Hematopoietic multipotent progenitor cell treated with erythropoietin and hydrocortisone succinate and interleukin-3 and kit ligand, for 8 days (in vitro differentiated cells): ENCODE measurements around the gene CENPU.

Experiments
- DNase-seq: peaks from one replicate; pipeline ENCODE4 v3.0.0-alpha.2; 2015

CENPU gene

GRCh38 chr4:184702114-184702513, 31.8 kb downstream of the CENPU start:
- DNase-seq: no peak

GRCh38 chr4:184699941-184700340, 34.0 kb downstream of the CENPU start:
- DNase-seq: no peak

GRCh38 chr4:184697956-184698355, 35.9 kb downstream of the CENPU start:
- no peak for DNase-seq

GRCh38 chr4:184695178-184695896, 38.6 kb downstream of the CENPU start:
- no peak for DNase-seq

GRCh38 chr4:184694412-184694956, 39.4 kb downstream of the CENPU start:
- DNase-seq: no peak

- no peak for DNase-seq
Measured at GRCh38 chr4:184693056-184693455, 40.8 kb downstream of the CENPU start.

GRCh38 chr4:184689681-184690080, 44.2 kb downstream of the CENPU start:
- DNase-seq: no peak

GRCh38 chr4:184688447-184688846, 45.4 kb downstream of the CENPU start:
- DNase-seq: no peak

- DNase-seq: no peak
Measured at GRCh38 chr4:184688005-184688404, 45.9 kb downstream of the CENPU start.

- DNase-seq: peak; percentile 100
Measured at GRCh38 chr4:184684491-184685189, 49.3 kb downstream of the CENPU start.

- no peak for DNase-seq
Measured at GRCh38 chr4:184681916-184682315, 52.0 kb downstream of the CENPU start.

- no peak for DNase-seq
Measured at GRCh38 chr4:184680698-184681097, 53.2 kb downstream of the CENPU start.

GRCh38 chr4:184675821-184676492, 57.9 kb downstream of the CENPU start:
- peak; percentile 64 for DNase-seq

GRCh38 chr4:184675018-184675417, 58.9 kb downstream of the CENPU start:
- no peak for DNase-seq

- no peak for DNase-seq
Measured at GRCh38 chr4:184674011-184674410, 59.9 kb downstream of the CENPU start.

- no peak for DNase-seq
Measured at GRCh38 chr4:184672741-184673140, 61.2 kb downstream of the CENPU start.

GRCh38 chr4:184671101-184671500, 62.8 kb downstream of the CENPU start:
- DNase-seq: no peak

- DNase-seq: no peak
Measured at GRCh38 chr4:184669251-184669650, 64.6 kb downstream of the CENPU start.

GRCh38 chr4:184668511-184669114, 65.3 kb downstream of the CENPU start:
- DNase-seq: no peak

GRCh38 chr4:184668096-184668495, 65.8 kb downstream of the CENPU start:
- DNase-seq: no peak

GRCh38 chr4:184666670-184667069, 67.2 kb downstream of the CENPU start:
- DNase-seq: no peak

GRCh38 chr4:184664445-184665210, 69.3 kb downstream of the CENPU start:
- peak; percentile 78 for DNase-seq
